T follicular helper cell (primary cell): ENCODE data around the gene OR1F1.
"Not testable (repeated sequence)": the region's sequence is repeated elsewhere in the genome, so short reads cannot be mapped to it uniquely, and the experiment has no call there.

Experiments used
- DNase-seq: peaks from one replicate; pipeline ENCODE4 v3.0.0-alpha.2; 2020; ENCODE audit warnings: low read depth
- total RNA-seq, 2 experiments: gene quantifications; one replicate each; lab custom pipeline; 2026; lab: John Stamatoyannopoulos, UW

OR1F1 gene
- 0 reads per million in 2 experiments for total RNA-seq

- DNase-seq, result peak; percentile 22
These were observed at the start of gene OR1F1 for GRCh38 chr16:3187798-3188674. Gene OR1F1 (plus strand): TSS chr16:3188204.

- DNase-seq, result no peak
These were observed 49.7 kb upstream of the OR1F1 start for GRCh38 chr16:3138342-3138741.

GRCh38 chr16:3138823-3139426 lies 49.1 kb upstream of the OR1F1 start:
- DNase-seq, result no peak

GRCh38 chr16:3139561-3139960 lies 48.4 kb upstream of the OR1F1 start:
- not testable (repeated sequence) for DNase-seq

- no peak for DNase-seq
These were observed 47.2 kb upstream of the OR1F1 start for GRCh38 chr16:3140603-3141427.

- DNase-seq, result no peak
These were observed 46.2 kb upstream of the OR1F1 start for GRCh38 chr16:3141781-3142311.

GRCh38 chr16:3142327-3142726 lies 45.7 kb upstream of the OR1F1 start:
- no peak for DNase-seq

GRCh38 chr16:3142770-3143169 lies 45.2 kb upstream of the OR1F1 start:
- DNase-seq, result no peak

- DNase-seq, result no peak
These were observed 44.8 kb upstream of the OR1F1 start for GRCh38 chr16:3143189-3143588.

GRCh38 chr16:3143598-3144320 lies 44.2 kb upstream of the OR1F1 start:
- DNase-seq, result no peak

- DNase-seq, result no peak
These were observed 43.6 kb upstream of the OR1F1 start for GRCh38 chr16:3144321-3144983.

GRCh38 chr16:3145151-3145550 lies 42.9 kb upstream of the OR1F1 start:
- DNase-seq, result no peak

- DNase-seq, result no peak
These were observed 42.3 kb upstream of the OR1F1 start for GRCh38 chr16:3145660-3146059.

GRCh38 chr16:3147046-3147756 lies 40.8 kb upstream of the OR1F1 start:
- DNase-seq, result no peak

- DNase-seq, result no peak
These were observed 40.3 kb upstream of the OR1F1 start for GRCh38 chr16:3147757-3148104.

- DNase-seq, result no peak
These were observed 39.5 kb upstream of the OR1F1 start for GRCh38 chr16:3148256-3149192.

GRCh38 chr16:3149193-3149530 lies 38.8 kb upstream of the OR1F1 start:
- DNase-seq, result no peak

GRCh38 chr16:3149630-3150345 lies 38.2 kb upstream of the OR1F1 start:
- no peak for DNase-seq
